ENCODE measurements around the gene IQGAP3. TPM values are rescaled to one million over a fixed set of nuclear protein-coding genes. Genes with fewer than 3 reads are reported as not detected.
A peak's percentile ranks its signal among the peaks of the same experiment; 100 is the strongest.

IQGAP3 gene
- total RNA-seq, 1 donor from 2014 or later, result 65.0 TPM

DNA sequence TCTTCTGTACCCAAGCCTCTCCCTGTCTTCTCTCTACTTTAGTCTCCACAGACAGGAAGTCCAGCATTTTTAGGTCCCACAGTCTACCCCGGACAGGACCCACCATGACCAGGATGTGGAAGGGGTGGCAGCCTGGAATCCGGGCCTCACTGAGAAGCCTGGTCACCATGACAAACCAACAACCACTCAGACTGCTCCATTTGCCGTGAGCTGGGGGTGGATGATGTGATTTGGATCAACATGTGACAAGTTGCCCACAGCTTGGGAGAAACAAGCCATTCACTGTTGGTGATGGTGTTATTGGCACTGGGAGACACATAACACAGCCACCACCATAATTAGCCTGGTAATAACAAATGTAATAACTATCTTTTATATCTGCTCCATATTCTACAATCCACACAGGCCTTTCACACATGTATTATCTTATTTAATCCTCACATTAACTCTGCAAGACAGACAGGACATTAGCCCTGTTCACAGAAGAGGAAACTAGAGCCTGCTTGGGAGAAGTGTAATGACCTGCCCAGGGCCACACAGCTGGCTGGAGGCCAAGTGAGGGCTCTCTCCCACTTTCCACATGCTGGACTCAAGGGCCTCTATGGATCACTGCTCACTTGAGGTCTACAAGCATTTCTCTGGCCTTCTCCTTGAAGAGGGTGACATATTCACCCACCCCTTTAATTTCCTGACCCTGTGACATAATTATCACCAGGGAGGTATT, 94.7 kb downstream of the IQGAP3 start:
- DNase-seq (ENCODE audit: low read depth), result no peak
- no peak overlapping the region for H3K4me3 ChIP-seq (ENCODE audit: low read depth, low read length)
- TF ChIP-seq, protein P1, sequence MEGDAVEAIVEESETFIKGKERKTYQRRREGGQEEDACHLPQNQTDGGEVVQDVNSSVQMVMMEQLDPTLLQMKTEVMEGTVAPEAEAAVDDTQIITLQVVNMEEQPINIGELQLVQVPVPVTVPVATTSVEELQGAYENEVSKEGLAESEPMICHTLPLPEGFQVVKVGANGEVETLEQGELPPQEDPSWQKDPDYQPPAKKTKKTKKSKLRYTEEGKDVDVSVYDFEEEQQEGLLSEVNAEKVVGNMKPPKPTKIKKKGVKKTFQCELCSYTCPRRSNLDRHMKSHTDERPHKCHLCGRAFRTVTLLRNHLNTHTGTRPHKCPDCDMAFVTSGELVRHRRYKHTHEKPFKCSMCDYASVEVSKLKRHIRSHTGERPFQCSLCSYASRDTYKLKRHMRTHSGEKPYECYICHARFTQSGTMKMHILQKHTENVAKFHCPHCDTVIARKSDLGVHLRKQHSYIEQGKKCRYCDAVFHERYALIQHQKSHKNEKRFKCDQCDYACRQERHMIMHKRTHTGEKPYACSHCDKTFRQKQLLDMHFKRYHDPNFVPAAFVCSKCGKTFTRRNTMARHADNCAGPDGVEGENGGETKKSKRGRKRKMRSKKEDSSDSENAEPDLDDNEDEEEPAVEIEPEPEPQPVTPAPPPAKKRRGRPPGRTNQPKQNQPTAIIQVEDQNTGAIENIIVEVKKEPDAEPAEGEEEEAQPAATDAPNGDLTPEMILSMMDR (conservative IDR thresholded peaks at IDR 0.05; ENCODE audit: low read depth, low read length), result no peak

DNA sequence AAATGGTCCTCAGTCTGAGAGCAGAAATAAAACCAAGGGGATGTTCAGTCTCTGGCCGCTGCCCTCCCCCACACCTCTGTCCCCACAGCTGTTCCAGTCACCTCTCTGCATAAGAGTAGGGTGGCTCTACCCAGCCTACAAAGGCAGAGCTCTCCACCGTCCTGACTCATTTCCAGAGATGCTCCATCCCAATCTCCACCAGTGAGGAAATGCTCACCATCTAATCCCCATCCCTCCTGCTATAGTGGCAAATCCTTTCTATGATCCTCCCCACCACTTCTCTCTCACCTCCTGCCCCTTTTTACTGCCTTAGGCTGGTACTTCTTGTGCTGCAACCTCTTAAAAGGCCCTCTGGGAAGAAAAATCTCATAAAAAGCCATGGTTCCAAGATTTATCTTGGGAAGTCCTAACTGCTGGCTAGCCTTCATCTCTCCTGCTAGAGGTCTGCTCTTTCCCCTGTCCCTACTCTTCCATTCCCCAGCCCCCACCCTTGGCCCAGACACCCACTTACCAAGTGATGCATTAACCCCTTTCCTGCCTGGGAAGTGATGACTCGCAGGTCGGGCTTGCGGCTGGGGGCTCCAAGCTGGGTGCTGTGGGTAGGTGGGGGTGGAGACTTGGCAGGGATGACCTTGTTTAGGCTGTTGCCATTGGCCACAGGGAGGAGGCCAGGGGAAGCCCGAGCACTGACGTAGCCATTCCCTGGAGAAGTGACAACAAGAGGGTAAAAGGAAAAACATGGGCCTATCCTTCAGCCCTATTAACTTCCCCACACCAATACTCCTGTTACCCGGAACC, 95.7 kb downstream of the IQGAP3 start:
- TF ChIP-seq, protein P1 (conservative IDR thresholded peaks at IDR 0.05; ENCODE audit: low read depth, low read length), result no peak
- H3K4me3 ChIP-seq (ENCODE audit: low read depth, low read length), result no peak overlapping the region
- DNase-seq (ENCODE audit: low read depth), result peak; percentile 22

DNA sequence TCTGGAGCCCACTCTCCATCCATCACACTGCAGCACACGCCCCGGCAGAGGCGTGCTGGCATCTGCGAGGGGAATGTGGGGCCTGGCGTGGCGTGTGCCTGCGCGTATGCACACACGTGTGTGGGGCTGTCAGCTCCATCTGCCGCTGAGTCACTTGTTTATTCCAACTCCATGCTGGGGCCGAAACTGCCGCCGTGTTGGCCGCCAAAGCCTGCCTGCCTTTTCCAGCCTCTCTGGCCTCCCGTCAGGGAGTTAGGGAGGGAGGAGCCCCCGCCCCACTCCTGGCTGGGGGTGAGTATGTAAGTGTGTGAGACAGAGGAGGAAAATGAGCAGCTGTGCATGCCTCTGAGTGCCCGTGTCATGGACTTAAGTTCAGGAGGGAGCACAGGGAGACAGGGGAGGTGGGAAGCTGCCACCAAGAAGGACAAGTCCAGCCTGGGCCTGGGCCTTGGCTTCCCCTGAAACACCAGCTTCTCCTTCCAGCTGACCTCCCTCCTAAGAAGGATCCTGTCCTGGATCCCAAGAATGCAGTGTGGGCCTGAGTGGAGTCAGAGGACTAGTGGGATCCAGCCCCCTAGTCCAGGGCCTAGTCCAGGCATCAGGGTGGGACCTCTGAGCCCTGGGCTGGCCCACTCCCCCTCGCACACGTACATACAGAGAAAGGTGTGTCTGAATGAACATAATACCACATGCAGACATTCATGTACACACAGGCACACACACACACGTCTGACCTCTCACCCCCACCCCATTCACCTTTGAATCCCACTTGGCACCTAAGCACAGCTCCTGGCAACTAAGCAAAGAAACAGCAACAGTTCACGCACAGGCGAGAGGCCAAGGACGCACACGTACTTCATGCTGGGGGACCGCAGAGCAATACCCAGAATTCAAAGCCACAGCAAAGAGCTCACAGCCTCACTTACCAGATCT, 96.5 kb downstream of the IQGAP3 start:
- TF ChIP-seq, protein P1 (conservative IDR thresholded peaks at IDR 0.05; ENCODE audit: low read depth, low read length), result no peak
- H3K4me3 ChIP-seq (ENCODE audit: low read depth, low read length), result no peak overlapping the region
- DNase-seq (ENCODE audit: low read depth), result no peak

Other genes starting within 250 kb of the IQGAP3 start
- gene CCT3, start 234.3 kb downstream of the IQGAP3 start, total RNA-seq, result 358 and 726 TPM in 2 replicates
- 0.36 and 0.69 TPM in 2 replicates for gene TSACC, start 234.0 kb downstream of the IQGAP3 start, total RNA-seq
- gene RHBG, start 203.4 kb downstream of the IQGAP3 start, total RNA-seq, result 0.14 TPM in 1 of 2 replicates, not detected in the other
- 10.6 and 10.7 TPM in 2 replicates for gene MEF2D, start 71.8 kb downstream of the IQGAP3 start, total RNA-seq
- gene TTC24, start 7.2 kb upstream of the IQGAP3 start, total RNA-seq, result not detected in 2 replicates
- 124 and 127 TPM in 2 replicates for gene NAXE, start 19.2 kb upstream of the IQGAP3 start, total RNA-seq
- 15.9 and 22.9 TPM in 2 replicates for gene GPATCH4, start 28.9 kb upstream of the IQGAP3 start, total RNA-seq
- not detected in 2 replicates for gene HAPLN2, start 46.9 kb upstream of the IQGAP3 start, total RNA-seq
- not detected in 2 replicates for gene BCAN, start 69.6 kb upstream of the IQGAP3 start, total RNA-seq
- 11.6 and 70.2 TPM in 2 replicates for gene NES, start 104.8 kb upstream of the IQGAP3 start, total RNA-seq
- gene CRABP2, start 133.0 kb upstream of the IQGAP3 start, total RNA-seq, result 12.2 and 77.1 TPM in 2 replicates
- 6.9 and 19.9 TPM in 2 replicates for gene METTL25B, start 155.9 kb upstream of the IQGAP3 start, total RNA-seq
- 19.4 and 26.4 TPM in 2 replicates for gene ISG20L2, start 156.2 kb upstream of the IQGAP3 start, total RNA-seq
- gene MRPL24, start 168.5 kb upstream of the IQGAP3 start, total RNA-seq, result 47.7 and 65.8 TPM in 2 replicates
- 279 and 348 TPM in 2 replicates for gene HDGF, start 179.1 kb upstream of the IQGAP3 start, total RNA-seq
- gene PRCC, start 195.0 kb upstream of the IQGAP3 start, total RNA-seq, result 49.5 and 51.2 TPM in 2 replicates
- 2.0 and 3.5 TPM in 2 replicates for gene SH2D2A, start 244.3 kb upstream of the IQGAP3 start, total RNA-seq